Prostate gland (tissue), 2 donors: Measurements from ENCODE around the gene TAS2R7. TPM values are rescaled to one million over a fixed set of nuclear protein-coding genes. Genes with fewer than 3 reads are reported as not detected.

Experiments used
- DNase-seq: peaks from one replicate; pipeline ENCODE4 v3.0.0-alpha.2; 2019; ENCODE audit warnings: low spot score
- H3K27ac ChIP-seq, 2 donors: fragments of 200-600 bp; sonication (generic); 2 replicates each; pipeline ENCODE4 v1.5.1; 2017 to 2019
- H3K27me3 ChIP-seq: fragments of 200-600 bp; sonication (generic); replicated peaks from 2 replicates; pipeline ENCODE4 v1.5.1; 2019; ENCODE audit not compliant: insufficient read depth
- H3K36me3 ChIP-seq, 2 donors: fragments of 200-600 bp; sonication (generic); 1 replicate in 1 of 2; 2 replicates in 1 of 2; pipeline versions ENCODE4 v1.5.1 to v1.8.1; 2017 to 2019
- H3K4me1 ChIP-seq: fragments of 200-600 bp; sonication (generic); replicated peaks from 2 replicates; pipeline ENCODE4 v1.5.1; 2019
- H3K4me3 ChIP-seq, 2 donors: fragments of 200-600 bp; sonication (generic); 2 replicates each; pipeline ENCODE4 v1.5.1; 2017 to 2019
- H3K9me3 ChIP-seq: fragments of 200-600 bp; sonication (generic); 2 replicates; pipeline ENCODE4 v1.5.1; 2017
- POLR2A ChIP-seq: fragments of 450-650 bp; IDR thresholded peaks from one replicate; pipeline ENCODE4 v1.6.1; 2016; ENCODE audit warnings: antibody characterized with exemption, mild to moderate bottlenecking
- POLR2AphosphoS5 ChIP-seq: sonication (generic); formaldehyde crosslinking; IDR thresholded peaks from one replicate; pipeline ENCODE4 v1.6.1; 2017; ENCODE audit warnings: antibody characterized with exemption
- whole genome bisulfite sequencing: methylation state at CpG from one replicate; pipeline ENCODE4 v1.1.5; 2018; 5-methylcytosine and 5-hydroxymethylcytosine counted together
- intact Hi-C: fragments of 100-400 bp; cut with DNase I; formaldehyde crosslinking; loops from one replicate; pipeline ENCODE4 v1.14.2; 2022
- small RNA-seq, 2 donors: library from RNA; depleted of rRNA; stranded (forward); fragments of <200 nt; gene quantifications; one replicate each; pipeline ENCODE3, GENCODE V24; 2016
- total RNA-seq, 2 donors: library from RNA; depleted of rRNA; stranded (reverse); fragments of >200 nt; gene quantifications; one replicate each; pipeline ENCODE4 v1.1.0, GENCODE V29; 2016
- TF ChIP-seq, protein P1 (sequence below), 4 experiments: fragments of 200-600 bp in 2 of 4; fragments of 450-650 bp in 2 of 4; sonication (generic) in 2 of 4; IDR thresholded peaks; 1 replicate in 3 of 4; 2 replicates in 1 of 4; pipeline ENCODE4 v1.5.1; 2016 to 2019; ENCODE audit warnings: antibody characterized with exemption in 4 of 4, mild to moderate bottlenecking in 2 of 4, moderate library complexity in 2 of 4

Gene TAS2R7
- total RNA-seq, 2 donors from 2014 or later, result not detected

DNA sequence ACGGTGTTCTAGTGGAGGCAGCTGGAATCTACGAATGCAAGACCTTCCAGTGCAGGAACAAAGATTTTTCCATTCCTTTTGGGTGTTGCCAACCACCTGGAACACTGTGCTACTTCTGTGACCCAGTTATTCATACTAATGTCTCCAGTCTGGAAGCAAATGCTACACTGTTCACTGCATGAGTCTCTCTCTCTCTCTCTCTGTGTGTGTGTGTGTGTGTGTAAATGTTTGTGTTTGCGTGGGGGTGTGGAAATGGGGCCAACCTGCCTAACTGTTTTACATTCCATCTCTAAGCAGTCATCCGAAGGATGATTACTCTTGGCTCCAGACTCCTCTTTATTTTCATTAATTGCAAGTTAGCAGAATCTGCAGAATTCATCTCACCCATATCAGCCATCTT is 49.4 kb downstream of the TAS2R7 start:
- DNase-seq, result no peak
- WGBS, result 18% methylated on average over 4 of the region's 4 CpGs
- intact Hi-C loops, result loop anchor here (5.0 kb wide), 1 partner anchor 141 kb away; the partner anchor contains the start of gene MAGOHB
- TF ChIP-seq POLR2AphosphoS5 (no peak), POLR2A (no peak)
- TF ChIP-seq, protein P1, sequence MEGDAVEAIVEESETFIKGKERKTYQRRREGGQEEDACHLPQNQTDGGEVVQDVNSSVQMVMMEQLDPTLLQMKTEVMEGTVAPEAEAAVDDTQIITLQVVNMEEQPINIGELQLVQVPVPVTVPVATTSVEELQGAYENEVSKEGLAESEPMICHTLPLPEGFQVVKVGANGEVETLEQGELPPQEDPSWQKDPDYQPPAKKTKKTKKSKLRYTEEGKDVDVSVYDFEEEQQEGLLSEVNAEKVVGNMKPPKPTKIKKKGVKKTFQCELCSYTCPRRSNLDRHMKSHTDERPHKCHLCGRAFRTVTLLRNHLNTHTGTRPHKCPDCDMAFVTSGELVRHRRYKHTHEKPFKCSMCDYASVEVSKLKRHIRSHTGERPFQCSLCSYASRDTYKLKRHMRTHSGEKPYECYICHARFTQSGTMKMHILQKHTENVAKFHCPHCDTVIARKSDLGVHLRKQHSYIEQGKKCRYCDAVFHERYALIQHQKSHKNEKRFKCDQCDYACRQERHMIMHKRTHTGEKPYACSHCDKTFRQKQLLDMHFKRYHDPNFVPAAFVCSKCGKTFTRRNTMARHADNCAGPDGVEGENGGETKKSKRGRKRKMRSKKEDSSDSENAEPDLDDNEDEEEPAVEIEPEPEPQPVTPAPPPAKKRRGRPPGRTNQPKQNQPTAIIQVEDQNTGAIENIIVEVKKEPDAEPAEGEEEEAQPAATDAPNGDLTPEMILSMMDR (IDR thresholded peaks at IDR 0.05), result no peak
- Histone ChIP-seq H3K9me3 (no peaks in the 10 kb centered on the region), H3K27ac (no peak overlapping the region), H3K4me1 (no peaks in the 10 kb centered on the region), H3K27me3 (no peaks in the 10 kb centered on the region), H3K4me3 (no peak overlapping the region), H3K36me3 (no peaks in the 10 kb centered on the region)

Small RNA genes within 50 kb of the gene (small RNA-seq; reads per million reads assigned to genes)
- 0 to 0.09 reads per million in 2 donors for gene PRR4

Other genes starting within 250 kb of the TAS2R7 start
- 10 to 100 TPM; 24.2 to 24.8 TPM for gene MAGOHB, start 189.0 kb downstream of the TAS2R7 start, total RNA-seq
- 10 to 100 TPM in 1 of 2 donors, 1 to 10 TPM in 1; 9.5 to 39.7 TPM for gene STYK1, start 128.6 kb downstream of the TAS2R7 start, total RNA-seq
- 100 to 1,000 TPM; 197 to 358 TPM for gene YBX3, start 79.3 kb downstream of the TAS2R7 start, total RNA-seq
- gene TAS2R8, start 4.7 kb upstream of the TAS2R7 start, total RNA-seq, result not detected
- not detected for gene TAS2R9, start 7.5 kb upstream of the TAS2R7 start, total RNA-seq
- gene TAS2R10, start 23.7 kb upstream of the TAS2R7 start, total RNA-seq, result under 1 TPM in 1 of 2 donors, not detected in 1; 0.41 TPM
- 10 to 100 TPM in 1 of 2 donors, 1 to 10 TPM in 1; 7.9 to 66.9 TPM for gene PRR4, start 46.8 kb upstream of the TAS2R7 start, total RNA-seq
- 10 to 100 TPM in 1 of 2 donors, 1 to 10 TPM in 1; 5.3 to 64.4 TPM for gene PRH1, start 81.6 kb upstream of the TAS2R7 start, total RNA-seq
- 1 to 10 TPM; 1.1 to 1.4 TPM for gene TAS2R13, start 106.9 kb upstream of the TAS2R7 start, total RNA-seq
- 1 to 10 TPM in 1 of 2 donors, not detected in 1; 1.8 TPM for gene PRH2, start 126.6 kb upstream of the TAS2R7 start, total RNA-seq
- gene TAS2R14, start 136.6 kb upstream of the TAS2R7 start, total RNA-seq, result 1 to 10 TPM; 2.1 to 3.7 TPM
- 1 to 10 TPM in 1 of 2 donors, not detected in 1; 2.7 TPM for gene TAS2R50, start 184.3 kb upstream of the TAS2R7 start, total RNA-seq
- 1 to 10 TPM; 1.2 to 3.6 TPM for gene TAS2R20, start 195.7 kb upstream of the TAS2R7 start, total RNA-seq
- 1 to 10 TPM; 1.2 to 6.1 TPM for gene TAS2R19, start 220.0 kb upstream of the TAS2R7 start, total RNA-seq
- 1 to 10 TPM in 1 of 2 donors, under 1 TPM in 1; 0.59 to 5.1 TPM for gene TAS2R31, start 228.8 kb upstream of the TAS2R7 start, total RNA-seq